Fibroblast of lung (primary cell): Measurements from ENCODE around the gene PPP1CC. TPM values are rescaled to one million over a fixed set of nuclear protein-coding genes. Genes with fewer than 3 reads are reported as not detected.

Experiments
- DNase-seq, 2 donors: peaks; one replicate each; pipeline versions ENCODE4 v3.0.0 to v3.0.0-alpha.2; 2010; ENCODE audit warnings: low read depth in 2 of 2
- H2AFZ ChIP-seq: 2 replicates; pipeline ENCODE4 v1.5.1; 2012; ENCODE audit warnings: low read length, control low read depth, inconsistent platforms
- H3K27ac ChIP-seq: 2 replicates; pipeline ENCODE4 v1.5.1; 2011; ENCODE audit warnings: low read length, control low read depth; ENCODE audit not compliant: insufficient read depth
- H3K27me3 ChIP-seq: 2 replicates; pipeline ENCODE4 v1.5.1; 2011; ENCODE audit warnings: mild to moderate bottlenecking, low read length; ENCODE audit not compliant: control insufficient read depth, insufficient read depth
- H3K36me3 ChIP-seq: 2 replicates; pipeline ENCODE4 v1.5.1; 2011; ENCODE audit warnings: low read length; ENCODE audit not compliant: control insufficient read depth, insufficient read depth
- H3K4me1 ChIP-seq: 2 replicates; pipeline ENCODE4 v1.5.1; 2011; ENCODE audit warnings: low read length; ENCODE audit not compliant: control insufficient read depth, insufficient read depth; ENCODE audit errors: extremely low read depth
- H3K4me2 ChIP-seq: 2 replicates; pipeline ENCODE4 v1.5.1; 2011; ENCODE audit warnings: low read length, control low read depth; ENCODE audit not compliant: insufficient read depth; ENCODE audit errors: extremely low read depth
- H3K4me3 ChIP-seq, 4 experiments: fragments of 200-600 bp in 1 of 4; sonication (generic) in 1 of 4; replicated peaks in 1 of 4; 2 replicates each; pipeline ENCODE4 v1.5.1; 2011 to 2016; ENCODE audit warnings: low read length in 4 of 4, low read depth in 3 of 4, mild to moderate bottlenecking in 3 of 4, control low read depth in 2 of 4, inconsistent platforms in 1 of 4, mixed read lengths in 1 of 4; ENCODE audit not compliant: insufficient read depth in 1 of 4; ENCODE audit errors: control extremely low read depth in 1 of 4
- H3K79me2 ChIP-seq: 2 replicates; pipeline ENCODE4 v1.5.1; 2012; ENCODE audit warnings: mild to moderate bottlenecking, low read length, inconsistent platforms; ENCODE audit not compliant: control insufficient read depth, insufficient read depth
- H3K9ac ChIP-seq: 2 replicates; pipeline ENCODE4 v1.5.1; 2011; ENCODE audit warnings: mild to moderate bottlenecking, low read length, control low read depth; ENCODE audit not compliant: insufficient read depth
- H3K9me3 ChIP-seq: 2 replicates; pipeline ENCODE4 v1.5.1; 2012; ENCODE audit warnings: low read depth, low read length; ENCODE audit not compliant: control insufficient read depth, insufficient read depth
- H4K20me1 ChIP-seq: 2 replicates; pipeline ENCODE4 v1.5.1; 2011; ENCODE audit warnings: low read length; ENCODE audit not compliant: control insufficient read depth, insufficient read depth; ENCODE audit errors: extremely low read depth
- CTCF ChIP-seq, 2 donors: IDR thresholded peaks in 1 of 2; conservative IDR thresholded peaks in 1 of 2; 1 replicate in 1 of 2; 2 replicates in 1 of 2; pipeline ENCODE4 v1.5.1; 2011 to 2012; ENCODE audit warnings: low read length in 2 of 2, control low read depth in 1 of 2, inconsistent platforms in 1 of 2, low read depth in 1 of 2, mild to moderate bottlenecking in 1 of 2
- EZH2 ChIP-seq: IDR thresholded peaks from 2 replicates; pipeline ENCODE4 v1.5.1; 2012; ENCODE audit warnings: low read length, control low read depth, mild to moderate bottlenecking; ENCODE audit errors: missing control alignments
- polyA plus RNA-seq, 2 donors: library from polyadenylated mRNA; depleted of rRNA in 1 of 2; stranded (reverse) in 1 of 2; unstranded in 1 of 2; fragments of >200 nt; gene quantifications; 2 replicates each; pipeline ENCODE4 v1.2.1, GENCODE V29; 2011 to 2012; ENCODE audit warnings: missing spikeins in 1 of 2
- total RNA-seq: library from RNA; depleted of rRNA; stranded (reverse); fragments of >200 nt; gene quantifications from 2 replicates; pipeline ENCODE4 v1.2.1, GENCODE V29; 2014

PPP1CC gene
- total and polyA plus RNA-seq, 2 donors (not counting 1 experiment from before 2014, with no cell fraction given): 110 to 112 TPM

DNA sequence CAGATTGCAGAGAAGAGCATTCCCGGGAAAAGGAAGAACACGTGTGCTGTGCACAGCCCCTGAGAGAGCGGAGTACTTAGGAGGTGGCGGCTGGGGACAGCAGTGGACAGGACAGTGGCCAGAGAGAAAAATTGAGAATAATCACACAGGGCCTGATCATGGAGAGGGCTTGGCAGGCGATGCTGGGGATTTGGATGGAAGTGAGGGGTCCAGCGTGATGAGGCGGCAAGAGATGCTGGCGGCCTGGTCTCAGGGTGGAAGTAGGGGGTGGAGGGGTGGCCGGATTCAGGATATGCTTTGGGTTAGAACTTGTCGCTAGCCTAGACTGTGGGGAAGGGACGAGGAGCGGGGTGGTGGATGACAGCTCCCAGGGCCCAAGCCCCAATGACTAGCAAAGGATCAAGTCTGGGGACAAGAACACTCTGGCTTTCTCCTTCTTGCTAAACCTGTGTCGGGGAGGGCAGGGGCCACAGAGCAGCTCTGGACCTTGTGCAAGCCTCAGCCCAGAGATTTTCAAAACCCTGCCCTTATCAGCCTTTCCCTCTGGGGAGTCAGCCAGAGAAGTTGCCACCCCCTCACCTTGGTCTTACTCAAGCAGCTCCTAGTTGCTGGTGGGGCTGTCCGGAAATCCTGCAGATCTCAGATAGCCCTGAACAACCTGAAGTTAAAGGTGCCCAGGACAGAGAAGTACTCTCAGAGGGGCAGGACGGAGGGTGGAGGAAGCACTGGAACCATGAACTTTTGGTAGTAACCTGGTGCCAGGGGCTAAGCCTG lies 55.1 kb downstream of the PPP1CC start:
- Histone ChIP-seq H3K4me1 (peaks cover 3% of the 10 kb centered on the region), H3K4me2 (no peak overlapping the region), H2AFZ (no peak overlapping the region), H3K9ac (no peak overlapping the region), H4K20me1 (no peaks in the 10 kb centered on the region), H3K4me3 (no peak overlapping the region), H3K9me3 (no peaks in the 10 kb centered on the region), H3K27me3 (peaks cover 9% of the 10 kb centered on the region), H3K79me2 (no peaks in the 10 kb centered on the region), H3K27ac (no peak overlapping the region), H3K36me3 (no peaks in the 10 kb centered on the region)
- DNase-seq: no peak
- TF ChIP-seq CTCF (conservative IDR thresholded peaks at IDR 0.05 in 1 of 2, IDR thresholded peaks at IDR 0.05 in 1 of 2; ENCODE audit: low read depth in 1 of 2, low read length in 2 of 2) (no peak), EZH2 (no peak)

DNA sequence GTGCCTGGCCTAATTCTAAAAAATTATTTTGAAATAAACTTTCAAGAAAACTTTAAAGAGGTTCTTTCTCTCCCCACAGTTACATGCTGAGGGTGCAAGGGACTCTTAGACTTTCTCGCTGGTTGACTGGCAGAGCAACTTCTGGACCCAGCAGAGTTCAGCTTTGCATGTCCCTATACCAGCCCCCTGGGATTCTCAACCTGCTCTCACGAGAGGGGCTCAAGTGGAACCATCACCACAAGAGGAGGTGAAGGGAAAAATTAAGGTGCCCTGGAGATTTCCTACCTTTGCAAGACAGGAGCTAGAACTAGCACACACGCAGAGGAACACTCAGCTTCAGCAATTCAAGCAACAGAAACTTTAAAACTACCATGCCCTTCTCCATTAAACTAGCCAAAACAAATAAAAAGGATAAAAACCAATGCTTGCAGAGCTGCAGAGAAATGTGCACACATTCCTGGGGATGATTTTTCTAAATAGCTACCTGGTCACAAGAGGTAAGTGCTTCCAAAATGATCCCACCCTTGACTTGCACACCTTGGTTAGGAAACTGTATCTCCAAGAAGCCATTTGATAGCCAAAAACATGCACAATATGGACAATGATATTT lies 56.3 kb downstream of the PPP1CC start:
- Histone ChIP-seq H3K9me3 (no peaks in the 10 kb centered on the region), H4K20me1 (no peaks in the 10 kb centered on the region), H2AFZ (no peak overlapping the region), H3K4me3 (no peak overlapping the region), H3K4me1 (peaks cover 3% of the 10 kb centered on the region), H3K9ac (no peak overlapping the region), H3K4me2 (no peak overlapping the region), H3K79me2 (no peaks in the 10 kb centered on the region), H3K27me3 (peaks cover 9% of the 10 kb centered on the region), H3K36me3 (no peaks in the 10 kb centered on the region), H3K27ac (no peak overlapping the region)
- DNase-seq: no peak
- no peak for TF ChIP-seq EZH2
- no peak for TF ChIP-seq CTCF (conservative IDR thresholded peaks at IDR 0.05 in 1 of 2, IDR thresholded peaks at IDR 0.05 in 1 of 2; ENCODE audit: low read depth in 1 of 2, low read length in 2 of 2)

DNA sequence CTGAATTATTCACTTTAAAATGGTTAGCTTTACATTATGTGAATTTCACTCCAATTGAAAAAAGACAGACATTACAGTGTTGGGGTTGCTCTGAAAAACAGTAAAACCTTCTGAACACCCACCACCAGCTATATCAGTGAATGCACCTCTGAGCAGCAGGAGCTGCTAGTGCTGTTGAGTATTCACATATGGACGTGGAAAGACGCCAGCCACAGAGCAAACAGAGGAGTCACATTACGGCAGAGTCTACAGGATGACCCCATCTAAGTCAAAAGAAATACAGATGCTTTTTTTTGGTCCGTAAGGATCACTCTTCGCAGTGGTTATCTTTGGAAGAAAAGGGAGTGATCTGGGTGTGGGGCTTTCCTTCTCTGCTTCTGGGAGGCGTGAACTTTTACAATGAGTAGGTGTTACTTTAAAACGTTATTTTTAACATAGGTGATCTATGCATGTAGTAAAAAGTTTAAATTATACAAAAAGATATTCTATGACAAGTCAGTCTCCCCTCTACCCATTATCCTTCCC lies 58.3 kb downstream of the PPP1CC start:
- Histone ChIP-seq H3K79me2 (no peaks in the 10 kb centered on the region), H3K9me3 (no peaks in the 10 kb centered on the region), H3K27ac (no peak overlapping the region), H3K4me3 (no peak overlapping the region), H3K9ac (no peak overlapping the region), H2AFZ (no peak overlapping the region), H3K36me3 (no peaks in the 10 kb centered on the region), H3K4me2 (no peak overlapping the region), H3K4me1 (peaks cover 3% of the 10 kb centered on the region), H4K20me1 (no peaks in the 10 kb centered on the region), H3K27me3 (peaks cover 9% of the 10 kb centered on the region)
- peak in 1 of 2 donors; percentile 66 for DNase-seq
- TF ChIP-seq EZH2 (no peak), CTCF (conservative IDR thresholded peaks at IDR 0.05 in 1 of 2, IDR thresholded peaks at IDR 0.05 in 1 of 2; ENCODE audit: low read depth in 1 of 2, low read length in 2 of 2) (no peak)
